ENCODE results near the gene LRRC3C.

- TF ChIP-seq CTCF (IDR thresholded peaks at IDR 0.05 in 8 of 11, conservative IDR thresholded peaks at IDR 0.05 in 3 of 11) (no peak), POLR2A (IDR thresholded peaks at IDR 0.05) (no peak), POLR2AphosphoS5 (IDR thresholded peaks at IDR 0.05) (no peak)
Observed at GRCh38 chr17:39925282-39926134, 2.0 kb upstream of the LRRC3C start.
